Peyer's patch (tissue), 4 donors: ENCODE data around the gene B9D2. TPM values are rescaled to one million over a fixed set of nuclear protein-coding genes. Genes with fewer than 3 reads are reported as not detected.

Experiments
- DNase-seq, 3 donors: peaks; one replicate each; pipeline ENCODE4 v3.0.0-alpha.2; 2017 to 2019
- H3K27ac ChIP-seq, 4 donors: fragments of 200-600 bp; sonication (generic); one replicate each; pipeline ENCODE4 v1.5.1; 2016 to 2019
- H3K27me3 ChIP-seq, 2 donors: fragments of 200-600 bp; sonication (generic); one replicate each; pipeline ENCODE4 v1.5.1; 2019
- H3K36me3 ChIP-seq, 3 donors: fragments of 200-600 bp; sonication (generic); one replicate each; pipeline ENCODE4 v1.5.1; 2016 to 2019
- H3K4me1 ChIP-seq, 4 donors: fragments of 200-600 bp; sonication (generic); one replicate each; pipeline ENCODE4 v1.5.1; 2016 to 2019
- H3K4me3 ChIP-seq, 4 donors: fragments of 200-600 bp; sonication (generic); 1 replicate in 3 of 4; 2 replicates in 1 of 4; pipeline ENCODE4 v1.5.1; 2016 to 2019; ENCODE audit warnings: mild to moderate bottlenecking in 1 of 4
- H3K9me3 ChIP-seq, 4 donors: fragments of 200-600 bp; sonication (generic); one replicate each; pipeline ENCODE4 v1.5.1; 2016 to 2019; ENCODE audit warnings: mild to moderate bottlenecking in 1 of 4
- CTCF ChIP-seq, 6 experiments: fragments of 450-650 bp in 4 of 6; fragments of 200-600 bp in 2 of 6; sonication (generic) in 1 of 6; IDR thresholded peaks; one replicate each; pipeline ENCODE4 v1.5.1; 2017 to 2019; ENCODE audit warnings: antibody characterized with exemption in 6 of 6, mild to moderate bottlenecking in 3 of 6, moderate library complexity in 1 of 6
- POLR2A ChIP-seq, 2 donors: fragments of 450-650 bp; IDR thresholded peaks; one replicate each; pipeline ENCODE4 v1.5.1; 2017; ENCODE audit warnings: antibody characterized with exemption in 2 of 2, mild to moderate bottlenecking in 2 of 2, moderate library complexity in 2 of 2
- total RNA-seq, 4 donors: library from RNA; depleted of rRNA; stranded (reverse); fragments of >200 nt; gene quantifications; one replicate each; pipeline ENCODE4 v1.1.0, GENCODE V29; 2016

The B9D2 gene
- total RNA-seq, 4 donors from 2014 or later, result 3.6 to 6.8 (median 3.8) TPM; not detected in 1

GRCh38 chr19:41344162-41344561 lies 19.8 kb downstream of the B9D2 start:
- no peaks in the 10 kb centered on the region for H3K9me3 ChIP-seq
- H3K4me1 ChIP-seq, result peaks cover 0 to 9% (median 0%) of the 10 kb centered on the region in 4 donors
- no peaks in the 10 kb centered on the region for H3K27me3 ChIP-seq
- no peak for DNase-seq
- H3K4me3 ChIP-seq, result no peak overlapping the region
- TF ChIP-seq CTCF (IDR thresholded peaks at IDR 0.05), result no peak
- TF ChIP-seq POLR2A (IDR thresholded peaks at IDR 0.05), result no peak
- peaks cover 0 to 55% (median 0%) of the 10 kb centered on the region in 3 donors for H3K36me3 ChIP-seq
- H3K27ac ChIP-seq, result no peak overlapping the region

GRCh38 chr19:41341669-41342490 lies 22.1 kb downstream of the B9D2 start:
- Histone ChIP-seq H3K4me1 (peaks cover 0 to 9% (median 0%) of the 10 kb centered on the region in 4 donors), H3K36me3 (peaks cover 0 to 44% (median 0%) of the 10 kb centered on the region in 3 donors), H3K27me3 (no peaks in the 10 kb centered on the region), H3K27ac (peak overlapping the region in 1 of 4 donors; percentile 20), H3K4me3 (no peak overlapping the region), H3K9me3 (no peaks in the 10 kb centered on the region)
- TF ChIP-seq POLR2A (IDR thresholded peaks at IDR 0.05), result no peak
- TF ChIP-seq CTCF (IDR thresholded peaks at IDR 0.05), result peak in 4 of 6 experiments; percentile 14 to 56 (median 44)
- peak in 1 of 3 donors; percentile 72 for DNase-seq

- no peaks in the 10 kb centered on the region for H3K27me3 ChIP-seq
- H3K9me3 ChIP-seq, result no peaks in the 10 kb centered on the region
- H3K27ac ChIP-seq, result no peak overlapping the region
- DNase-seq, result no peak
- no peak overlapping the region for H3K4me3 ChIP-seq
- TF ChIP-seq POLR2A (IDR thresholded peaks at IDR 0.05) (no peak), CTCF (IDR thresholded peaks at IDR 0.05) (no peak)
- peaks cover 0 to 39% (median 0%) of the 10 kb centered on the region in 3 donors for H3K36me3 ChIP-seq
- peaks cover 0 to 15% (median 4%) of the 10 kb centered on the region in 4 donors for H3K4me1 ChIP-seq
Observed at GRCh38 chr19:41339936-41340335, 24.0 kb downstream of the B9D2 start.

- Histone ChIP-seq H3K36me3 (peaks cover 0 to 35% (median 0%) of the 10 kb centered on the region in 3 donors), H3K27ac (peak overlapping the region in 2 of 4 donors; percentile 39 to 57), H3K4me1 (peaks cover 0 to 13% (median 8%) of the 10 kb centered on the region in 4 donors), H3K4me3 (no peak overlapping the region), H3K9me3 (no peaks in the 10 kb centered on the region), H3K27me3 (no peaks in the 10 kb centered on the region)
- DNase-seq, result no peak
- no peak for TF ChIP-seq CTCF (IDR thresholded peaks at IDR 0.05)
- no peak for TF ChIP-seq POLR2A (IDR thresholded peaks at IDR 0.05)
Observed at GRCh38 chr19:41335467-41335866, 28.5 kb downstream of the B9D2 start.

- Histone ChIP-seq H3K27ac (peak overlapping the region in 2 of 4 donors; percentile 39 to 57), H3K9me3 (no peaks in the 10 kb centered on the region)
- DNase-seq, result no peak
Observed at GRCh38 chr19:41334793-41335192, 29.2 kb downstream of the B9D2 start.

More at GRCh38 chr19:41334793-41335192, 29.2 kb downstream of the B9D2 start:
- peaks cover 0 to 29% (median 0%) of the 10 kb centered on the region in 3 donors for H3K36me3 ChIP-seq
- H3K4me1 ChIP-seq, result peaks cover 0 to 13% (median 8%) of the 10 kb centered on the region in 4 donors
- no peaks in the 10 kb centered on the region for H3K27me3 ChIP-seq
- H3K4me3 ChIP-seq, result no peak overlapping the region
- TF ChIP-seq CTCF (IDR thresholded peaks at IDR 0.05) (no peak), POLR2A (IDR thresholded peaks at IDR 0.05) (no peak)
